Nephron (organoid): Measurements from ENCODE around the gene LGALS9C.
"Not testable (repeated sequence)": the region's sequence is repeated elsewhere in the genome, so short reads cannot be mapped to it uniquely, and the experiment has no call there.

Experiments used
- H3K27ac Mint-ChIP-seq, 3 experiments: 2 replicates each; pipeline ENCODE4 v1.8.0; 2020; ENCODE audit warnings: mixed read lengths in 3 of 3, mild to moderate bottlenecking in 2 of 3, moderate library complexity in 1 of 3
- H3K27me3 Mint-ChIP-seq: 2 replicates; pipeline ENCODE4 v1.8.0; 2021; ENCODE audit warnings: low read depth, mild to moderate bottlenecking, moderate library complexity, mixed read lengths
- H3K36me3 Mint-ChIP-seq: 2 replicates; pipeline ENCODE4 v1.8.0; 2020; ENCODE audit warnings: low read depth, mixed read lengths
- H3K4me1 Mint-ChIP-seq: 2 replicates; pipeline ENCODE4 v1.8.0; 2020; ENCODE audit warnings: mixed read lengths
- H3K4me3 Mint-ChIP-seq, 3 experiments: 2 replicates each; pipeline ENCODE4 v1.8.0; 2020; ENCODE audit warnings: mild to moderate bottlenecking in 3 of 3, mixed read lengths in 3 of 3, moderate library complexity in 2 of 3
- H3K9me3 Mint-ChIP-seq: 2 replicates; pipeline ENCODE4 v1.8.0; 2020; ENCODE audit warnings: mixed read lengths

The LGALS9C gene

GRCh38 chr17:18530405-18530804, 53.8 kb downstream of the LGALS9C start:
- H3K4me1 Mint-ChIP-seq, H3K27ac Mint-ChIP-seq, H3K9me3 Mint-ChIP-seq, H3K27me3 Mint-ChIP-seq, H3K36me3 Mint-ChIP-seq, H3K4me3 Mint-ChIP-seq: not testable (repeated sequence)

GRCh38 chr17:18542234-18542633, 65.6 kb downstream of the LGALS9C start:
- not testable (repeated sequence) for H3K9me3 Mint-ChIP-seq, H3K4me3 Mint-ChIP-seq, H3K4me1 Mint-ChIP-seq, H3K36me3 Mint-ChIP-seq, H3K27ac Mint-ChIP-seq, H3K27me3 Mint-ChIP-seq

GRCh38 chr17:18542907-18543306, 66.3 kb downstream of the LGALS9C start:
- H3K9me3 Mint-ChIP-seq, H3K27me3 Mint-ChIP-seq, H3K27ac Mint-ChIP-seq, H3K4me3 Mint-ChIP-seq, H3K4me1 Mint-ChIP-seq, H3K36me3 Mint-ChIP-seq: not testable (repeated sequence)
